NB4 (cell line): ENCODE data around the gene AUH.
A peak's percentile ranks its signal among the peaks of the same experiment; 100 is the strongest.

Experiments used
- DNase-seq: peaks from one replicate; pipeline ENCODE4 v3.0.0; 2010; ENCODE audit warnings: low read depth
- H3K4me3 ChIP-seq: one replicate; pipeline ENCODE4 v1.5.1; 2011; ENCODE audit warnings: mild to moderate bottlenecking, low read depth, low read length, moderate library complexity
- MYC ChIP-seq: IDR thresholded peaks from 2 replicates; pipeline ENCODE4 v1.6.1; 2011; ENCODE audit warnings: low read depth, low read length
- POLR2A ChIP-seq: IDR thresholded peaks from 2 replicates; pipeline ENCODE4 v1.6.1; 2011; ENCODE audit warnings: mild to moderate bottlenecking; ENCODE audit not compliant: insufficient read length; ENCODE audit errors: extremely low read depth
- TF ChIP-seq, protein P1 (sequence below): IDR thresholded peaks from 2 replicates; pipeline ENCODE4 v1.6.1; 2011; ENCODE audit warnings: low read depth, low read length
- TF ChIP-seq, protein P2 (sequence below): IDR thresholded peaks from one replicate; pipeline ENCODE4 v1.5.1; 2012; ENCODE audit warnings: low read depth, low read length

Gene AUH

DNA sequence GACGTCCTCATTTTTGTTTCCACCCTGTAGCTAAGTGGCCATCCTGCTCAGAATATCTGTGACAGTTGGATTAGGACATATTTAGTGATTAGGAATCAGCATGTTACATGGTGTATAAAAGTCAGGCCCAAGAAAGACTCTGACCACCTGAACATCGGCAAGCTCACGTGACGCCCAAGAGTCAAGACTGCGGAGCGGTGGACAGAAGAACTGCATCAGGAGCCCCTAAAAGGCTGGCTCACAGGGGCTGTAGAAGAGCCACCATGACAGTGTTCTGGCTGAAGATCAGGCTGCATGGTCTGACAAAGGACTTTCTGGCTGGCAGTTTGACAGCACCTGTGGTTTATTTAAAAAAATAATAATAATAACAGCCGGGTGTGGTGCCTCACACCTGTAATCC is 185.3 kb downstream of the AUH start:
- TF ChIP-seq, protein P1, sequence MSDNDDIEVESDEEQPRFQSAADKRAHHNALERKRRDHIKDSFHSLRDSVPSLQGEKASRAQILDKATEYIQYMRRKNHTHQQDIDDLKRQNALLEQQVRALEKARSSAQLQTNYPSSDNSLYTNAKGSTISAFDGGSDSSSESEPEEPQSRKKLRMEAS: no peak
- TF ChIP-seq, protein P2, sequence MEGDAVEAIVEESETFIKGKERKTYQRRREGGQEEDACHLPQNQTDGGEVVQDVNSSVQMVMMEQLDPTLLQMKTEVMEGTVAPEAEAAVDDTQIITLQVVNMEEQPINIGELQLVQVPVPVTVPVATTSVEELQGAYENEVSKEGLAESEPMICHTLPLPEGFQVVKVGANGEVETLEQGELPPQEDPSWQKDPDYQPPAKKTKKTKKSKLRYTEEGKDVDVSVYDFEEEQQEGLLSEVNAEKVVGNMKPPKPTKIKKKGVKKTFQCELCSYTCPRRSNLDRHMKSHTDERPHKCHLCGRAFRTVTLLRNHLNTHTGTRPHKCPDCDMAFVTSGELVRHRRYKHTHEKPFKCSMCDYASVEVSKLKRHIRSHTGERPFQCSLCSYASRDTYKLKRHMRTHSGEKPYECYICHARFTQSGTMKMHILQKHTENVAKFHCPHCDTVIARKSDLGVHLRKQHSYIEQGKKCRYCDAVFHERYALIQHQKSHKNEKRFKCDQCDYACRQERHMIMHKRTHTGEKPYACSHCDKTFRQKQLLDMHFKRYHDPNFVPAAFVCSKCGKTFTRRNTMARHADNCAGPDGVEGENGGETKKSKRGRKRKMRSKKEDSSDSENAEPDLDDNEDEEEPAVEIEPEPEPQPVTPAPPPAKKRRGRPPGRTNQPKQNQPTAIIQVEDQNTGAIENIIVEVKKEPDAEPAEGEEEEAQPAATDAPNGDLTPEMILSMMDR: no peak
- TF ChIP-seq MYC: no peak
- no peak for TF ChIP-seq POLR2A
- no peak overlapping the region for H3K4me3 ChIP-seq
- no peak for DNase-seq

DNA sequence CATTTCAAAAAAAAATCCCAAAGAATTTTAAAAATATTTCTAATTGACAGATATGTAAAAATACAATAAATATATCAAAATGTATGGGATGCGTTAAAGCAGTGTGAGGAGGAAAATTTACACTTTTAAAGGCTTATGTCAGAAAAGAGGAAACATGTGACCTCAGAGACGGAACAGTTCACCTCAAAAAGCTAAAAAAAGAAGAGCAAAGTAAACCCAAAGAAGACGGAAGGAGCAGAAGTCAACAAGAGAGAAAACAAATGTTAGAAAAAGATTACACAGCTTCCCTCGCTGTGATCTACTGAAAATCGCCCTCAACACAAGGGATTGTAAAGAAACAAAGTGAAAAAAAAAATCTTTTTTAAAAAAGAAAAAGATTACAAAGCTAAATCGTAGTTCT is 186.9 kb downstream of the AUH start:
- no peak overlapping the region for H3K4me3 ChIP-seq

DNA sequence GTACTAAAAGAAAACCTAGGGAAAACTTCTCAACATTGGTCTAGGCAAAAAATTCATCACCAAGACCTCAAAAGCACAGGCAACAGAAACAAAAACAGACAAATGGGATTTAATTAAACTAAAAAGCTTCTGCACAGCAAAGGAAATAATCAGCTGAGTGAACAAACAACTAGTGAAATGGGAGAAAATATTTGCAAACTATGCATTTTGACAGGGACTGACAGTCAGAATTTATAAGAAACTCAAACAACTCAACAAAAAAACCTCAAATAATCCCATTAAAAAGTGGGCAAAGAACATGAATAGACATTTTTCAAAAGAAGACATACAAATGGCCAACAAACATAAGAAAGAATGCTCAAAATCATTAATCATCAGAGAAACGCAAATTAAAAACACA is 189.4 kb downstream of the AUH start:
- TF ChIP-seq, protein P2: no peak
- TF ChIP-seq POLR2A: no peak
- TF ChIP-seq MYC: no peak
- TF ChIP-seq, protein P1: no peak
- H3K4me3 ChIP-seq: no peak overlapping the region
- no peak for DNase-seq

More for the DNA sequence above, 186.9 kb downstream of the AUH start:
- no peak for TF ChIP-seq MYC
- TF ChIP-seq, protein P1: peak; percentile 47; the same call in 1 of the 2 replicates
- DNase-seq: peak; percentile 65

DNA sequence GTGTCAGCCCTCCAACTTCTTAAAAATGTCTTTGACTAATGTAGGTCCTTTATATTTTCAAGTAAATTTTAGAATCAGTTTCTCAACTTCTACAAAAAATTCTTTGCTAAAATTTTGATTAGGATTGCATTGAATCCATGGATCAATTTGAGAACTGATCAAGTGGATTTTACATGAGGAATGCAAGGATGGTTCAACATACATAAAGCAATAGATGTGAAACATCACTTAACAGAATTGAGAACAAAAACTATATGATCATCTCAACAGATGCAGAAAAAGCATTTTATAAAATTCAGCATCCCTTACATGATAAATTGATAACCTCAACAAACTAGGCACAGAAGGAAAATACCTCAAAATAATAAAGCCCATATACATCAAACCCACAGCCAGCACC is 190.8 kb downstream of the AUH start:
- no peak for TF ChIP-seq POLR2A
- TF ChIP-seq, protein P2: no peak
- TF ChIP-seq MYC: no peak
- TF ChIP-seq, protein P1: no peak

DNA sequence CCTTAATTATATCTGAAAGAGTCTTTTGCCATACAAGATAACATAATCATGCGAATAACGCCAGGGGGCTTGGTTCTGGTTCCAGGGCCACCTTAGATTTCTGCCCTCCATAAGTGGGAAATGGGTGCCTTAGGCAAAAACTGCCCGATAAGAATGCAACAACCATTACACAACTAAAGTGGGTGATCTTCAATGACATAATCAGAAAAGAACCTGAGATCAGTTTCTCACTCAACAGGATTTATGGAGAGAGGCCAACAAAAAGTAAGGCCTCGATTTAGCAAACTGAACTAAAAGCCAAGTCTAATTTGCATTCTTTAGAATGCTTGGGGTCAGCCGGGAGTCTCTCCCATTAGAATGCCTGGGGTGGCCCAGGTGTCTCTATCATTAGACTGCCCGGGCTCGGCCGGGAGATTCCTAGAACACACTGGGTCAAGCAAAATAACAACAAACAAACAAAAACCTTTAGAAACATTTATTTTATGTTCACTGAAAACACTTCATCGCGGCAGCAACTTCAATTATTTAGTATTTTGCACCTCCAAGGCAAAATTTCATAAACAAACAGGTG is 194.8 kb downstream of the AUH start:
- no peak overlapping the region for H3K4me3 ChIP-seq
- no peak for TF ChIP-seq MYC
- TF ChIP-seq POLR2A: no peak
- TF ChIP-seq, protein P1: no peak
- TF ChIP-seq, protein P2: no peak
- DNase-seq: no peak

More for the DNA sequence above, 190.8 kb downstream of the AUH start:
- DNase-seq: no peak
- H3K4me3 ChIP-seq: no peak overlapping the region

DNA sequence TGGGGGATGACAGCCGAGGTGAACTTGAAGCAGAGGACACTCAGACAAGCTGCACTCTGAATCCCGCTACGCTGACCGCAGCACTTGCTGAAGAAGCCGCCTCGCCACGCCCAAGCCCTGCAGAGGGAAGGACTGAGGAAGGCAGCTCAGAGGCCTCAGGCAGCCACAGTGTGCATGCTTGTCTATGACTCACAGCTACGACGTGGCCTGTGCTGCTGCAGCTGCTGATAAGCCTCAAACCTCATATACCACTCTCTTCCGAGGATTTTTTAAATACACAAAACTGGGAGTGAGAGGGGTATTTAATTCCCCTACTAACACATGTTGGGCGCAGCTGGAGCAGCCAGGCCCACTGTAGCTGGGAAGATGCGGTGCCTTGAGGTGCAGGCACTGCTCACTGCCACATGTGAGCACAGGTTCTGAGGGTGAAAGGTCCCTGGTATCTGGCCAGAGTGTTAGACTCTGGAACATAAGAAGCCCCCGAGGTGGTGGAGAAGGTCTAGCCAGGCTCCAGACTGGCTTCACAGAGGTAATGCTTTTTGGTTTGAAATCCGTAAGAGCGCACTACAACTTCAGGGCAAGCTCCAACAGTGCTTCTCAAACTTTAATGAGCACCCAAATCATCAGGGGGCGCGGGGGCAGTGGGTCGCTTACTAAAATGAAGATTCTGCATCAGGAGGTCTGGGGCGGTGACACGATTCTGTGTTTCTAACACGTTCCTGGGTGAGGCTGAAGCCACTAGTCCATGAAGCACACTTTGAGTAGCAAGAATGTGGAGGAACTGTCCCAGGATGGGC is 196.8 kb downstream of the AUH start:
- TF ChIP-seq, protein P2: no peak
- TF ChIP-seq, protein P1: peak; percentile 89
- TF ChIP-seq POLR2A (no peak), MYC (peak; percentile 91)
- DNase-seq: peak; percentile 98
- H3K4me3 ChIP-seq: no peak overlapping the region
